Mucosa of stomach (tissue), 1 donor: ENCODE measurements around the gene SALL4.
"Not testable (repeated sequence)": the region's sequence is repeated elsewhere in the genome, so short reads cannot be mapped to it uniquely, and the experiment has no call there.

ENCODE experiments used
- H3K27me3 ChIP-seq: one replicate; pipeline ENCODE4 v1.7.0; 2013; ENCODE audit warnings: mild to moderate bottlenecking, low read length; ENCODE audit not compliant: control insufficient read depth, insufficient read depth
- H3K36me3 ChIP-seq: one replicate; pipeline ENCODE4 v1.7.0; 2013; ENCODE audit warnings: low read length; ENCODE audit not compliant: control insufficient read depth, insufficient read depth
- H3K4me1 ChIP-seq: one replicate; pipeline ENCODE4 v1.7.0; 2013; ENCODE audit warnings: mild to moderate bottlenecking, low read length; ENCODE audit not compliant: control insufficient read depth, insufficient read depth
- H3K4me3 ChIP-seq: one replicate; pipeline ENCODE4 v1.7.0; 2013; ENCODE audit warnings: low read length
- H3K9ac ChIP-seq: one replicate; pipeline ENCODE4 v1.7.0; 2013; ENCODE audit warnings: mild to moderate bottlenecking, low read length, moderate library complexity
- H3K9me3 ChIP-seq: one replicate; pipeline ENCODE4 v1.7.0; 2013; ENCODE audit warnings: mild to moderate bottlenecking, low read length, moderate library complexity; ENCODE audit not compliant: control insufficient read depth
- donor health status: Pancreatic carcinoma.

SALL4 gene

DNA sequence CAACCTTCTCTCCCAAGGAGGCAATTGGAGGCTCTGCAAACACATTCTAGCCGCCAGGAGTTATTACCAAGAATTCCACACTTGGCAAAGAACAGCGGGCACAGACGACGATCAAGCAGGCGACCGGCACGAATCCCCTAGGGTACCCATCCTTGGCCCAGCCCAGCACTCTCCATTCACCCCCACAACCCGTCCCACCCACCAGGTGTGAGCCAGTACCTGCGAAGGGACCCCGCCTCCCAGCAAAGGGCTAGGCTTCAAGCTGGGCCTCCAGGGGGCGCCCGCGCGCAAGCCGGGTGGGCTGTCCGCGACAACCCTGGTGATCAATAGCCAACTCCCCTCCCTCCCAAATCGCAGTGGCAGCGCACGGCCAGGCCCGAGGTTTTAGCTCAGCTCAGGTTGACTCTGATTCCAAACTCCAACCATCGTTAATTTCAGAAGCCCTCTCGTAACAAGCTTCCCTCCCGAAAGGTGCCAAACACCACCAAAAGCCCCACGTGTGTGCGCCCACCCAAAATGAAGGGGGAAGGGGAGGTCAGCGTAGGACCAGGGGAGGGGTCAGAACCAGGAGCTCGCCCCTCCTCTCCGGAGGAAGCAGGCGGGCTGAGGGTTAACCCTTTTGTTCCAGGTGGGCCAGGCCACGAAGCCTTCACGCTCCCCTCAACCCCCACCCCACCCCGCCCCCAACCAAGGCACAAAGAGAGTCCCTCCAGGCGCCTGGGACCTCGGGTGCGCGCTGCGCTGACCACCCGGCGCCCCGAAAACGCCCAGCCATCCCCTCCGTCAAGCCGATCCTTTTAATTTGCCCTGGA is 2.1 kb downstream of the SALL4 start:
- Histone ChIP-seq H3K36me3 (no peaks in the 10 kb centered on the region), H3K9ac (peak overlapping the region; percentile 64), H3K4me3 (peak overlapping the region; percentile 31), H3K4me1 (peaks cover 16% of the 10 kb centered on the region), H3K9me3 (no peaks in the 10 kb centered on the region), H3K27me3 (peaks cover 37% of the 10 kb centered on the region)

DNA sequence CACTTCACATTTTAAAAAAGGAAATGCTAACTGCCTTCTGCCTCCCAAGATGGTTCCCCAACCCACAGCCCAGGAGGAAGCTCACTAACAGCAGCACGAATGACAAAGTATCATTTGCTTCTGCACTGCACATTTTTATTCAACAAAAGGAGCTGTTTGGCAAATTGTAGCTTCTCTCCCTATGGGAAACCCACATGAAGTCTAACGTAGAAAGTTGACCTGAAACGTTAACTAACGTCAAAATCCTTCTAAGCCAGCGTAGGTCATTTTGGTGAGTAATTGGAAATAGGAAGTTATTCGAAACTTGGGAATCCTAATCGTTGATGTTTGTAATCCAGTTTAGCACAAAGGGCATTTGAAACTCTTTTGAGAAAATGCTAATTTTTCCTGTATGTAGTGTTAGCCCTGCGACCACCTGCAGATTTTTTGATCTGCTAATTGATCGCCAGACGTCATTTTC is 2.9 kb downstream of the SALL4 start:
- Histone ChIP-seq H3K36me3 (no peaks in the 10 kb centered on the region), H3K27me3 (peaks cover 37% of the 10 kb centered on the region), H3K9ac (no peak overlapping the region), H3K9me3 (no peaks in the 10 kb centered on the region), H3K4me3 (no peak overlapping the region), H3K4me1 (peaks cover 16% of the 10 kb centered on the region)

DNA sequence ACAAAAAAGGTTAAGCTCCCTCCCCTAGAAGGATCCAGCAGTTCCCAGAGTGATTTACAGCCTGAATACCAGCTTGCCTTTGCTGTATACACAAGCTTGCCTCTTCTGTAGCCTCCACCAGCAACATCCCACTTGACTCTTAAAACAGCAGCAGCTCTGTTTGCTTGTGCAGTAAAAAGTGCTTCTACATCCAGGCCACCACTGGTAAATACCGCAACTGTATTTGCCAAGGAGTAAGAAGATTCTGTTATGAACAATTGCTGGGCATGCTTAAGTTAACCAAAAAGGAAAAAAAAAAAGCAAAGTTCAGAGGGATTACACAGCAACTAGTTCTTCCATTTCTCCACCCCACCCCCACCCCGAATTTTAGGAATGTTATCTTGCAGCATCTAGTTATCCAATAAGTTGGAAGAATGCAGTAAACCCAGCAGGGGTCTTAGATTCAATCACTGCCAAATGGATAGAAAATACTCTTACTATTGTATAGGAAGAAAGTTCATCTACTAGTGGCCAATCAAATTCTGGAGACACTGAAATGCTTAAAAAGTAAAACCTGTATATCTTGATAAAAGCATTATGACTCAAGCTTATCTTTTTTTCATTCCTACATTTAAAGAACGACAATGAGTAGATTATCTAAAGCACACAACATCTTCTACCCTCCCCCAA is 4.8 kb downstream of the SALL4 start:
- Histone ChIP-seq H3K9ac (no peak overlapping the region), H3K27me3 (peaks cover 32% of the 10 kb centered on the region), H3K9me3 (no peaks in the 10 kb centered on the region), H3K4me3 (no peak overlapping the region), H3K4me1 (peaks cover 16% of the 10 kb centered on the region), H3K36me3 (no peaks in the 10 kb centered on the region)

GRCh38 chr20:51796340-51796739 is 6.0 kb downstream of the SALL4 start:
- Histone ChIP-seq H3K4me1 (peaks cover 7% of the 10 kb centered on the region), H3K36me3 (no peaks in the 10 kb centered on the region), H3K4me3 (no peak overlapping the region), H3K9me3 (no peaks in the 10 kb centered on the region), H3K9ac (no peak overlapping the region), H3K27me3 (peaks cover 21% of the 10 kb centered on the region)

- H3K9me3 ChIP-seq: no peaks in the 10 kb centered on the region
- no peaks in the 10 kb centered on the region for H3K4me1 ChIP-seq
- no peaks in the 10 kb centered on the region for H3K36me3 ChIP-seq
- no peak overlapping the region for H3K9ac ChIP-seq
- no peaks in the 10 kb centered on the region for H3K27me3 ChIP-seq
- H3K4me3 ChIP-seq: no peak overlapping the region
Measured at GRCh38 chr20:51792960-51793359, 9.4 kb downstream of the SALL4 start.

DNA sequence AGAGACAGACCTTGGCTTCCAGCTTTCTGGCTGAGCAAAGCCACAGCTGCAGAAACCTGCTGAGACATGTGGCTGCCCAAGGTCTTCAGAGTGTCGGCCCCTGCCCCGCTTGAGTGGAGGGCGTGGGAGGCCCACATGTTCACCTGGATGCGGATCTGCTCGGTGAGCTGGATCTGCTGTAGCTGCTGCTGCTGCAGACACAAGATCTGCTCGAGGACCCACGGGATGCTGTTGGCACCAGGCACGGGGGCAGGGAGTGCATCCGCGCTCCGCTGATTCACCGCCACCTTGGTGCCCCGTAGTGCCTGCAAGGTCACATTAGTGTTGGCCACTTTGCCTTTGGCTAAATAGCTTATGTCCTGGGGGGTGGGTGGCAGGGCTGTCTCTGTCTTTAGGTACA is 10.7 kb downstream of the SALL4 start:
- H3K9ac ChIP-seq: no peak overlapping the region
- no peaks in the 10 kb centered on the region for H3K36me3 ChIP-seq
- H3K4me3 ChIP-seq: no peak overlapping the region
- no peaks in the 10 kb centered on the region for H3K27me3 ChIP-seq
- H3K4me1 ChIP-seq: no peaks in the 10 kb centered on the region
- no peaks in the 10 kb centered on the region for H3K9me3 ChIP-seq

GRCh38 chr20:51790256-51790655 is 12.1 kb downstream of the SALL4 start:
- Histone ChIP-seq H3K9me3 (no peaks in the 10 kb centered on the region), H3K4me1 (no peaks in the 10 kb centered on the region), H3K36me3 (no peaks in the 10 kb centered on the region), H3K27me3 (no peaks in the 10 kb centered on the region), H3K4me3 (no peak overlapping the region), H3K9ac (no peak overlapping the region)

DNA sequence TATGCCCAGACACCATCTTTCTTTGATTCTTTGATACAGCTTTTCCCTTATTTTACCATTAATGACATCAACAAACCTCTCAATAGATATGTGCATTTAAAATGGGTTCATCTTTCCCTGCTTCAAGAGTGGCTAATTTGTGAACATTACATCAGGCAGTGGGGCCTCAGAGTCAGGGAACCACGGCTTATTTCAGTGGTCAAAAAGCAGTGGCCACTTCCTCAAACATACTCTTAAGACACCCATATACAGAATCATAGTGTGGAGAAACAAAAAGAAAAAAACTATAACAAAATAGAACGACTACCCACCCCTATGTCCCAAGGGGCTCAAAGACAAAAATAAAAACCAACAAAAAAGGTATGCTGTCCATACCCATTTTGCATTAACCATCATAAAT is 12.9 kb downstream of the SALL4 start:
- Histone ChIP-seq H3K4me3 (no peak overlapping the region), H3K27me3 (no peaks in the 10 kb centered on the region), H3K9me3 (no peaks in the 10 kb centered on the region), H3K36me3 (no peaks in the 10 kb centered on the region), H3K4me1 (no peaks in the 10 kb centered on the region), H3K9ac (no peak overlapping the region)

GRCh38 chr20:51788822-51789221 is 13.5 kb downstream of the SALL4 start:
- H3K4me3 ChIP-seq: no peak overlapping the region
- no peak overlapping the region for H3K9ac ChIP-seq
- no peaks in the 10 kb centered on the region for H3K4me1 ChIP-seq
- no peaks in the 10 kb centered on the region for H3K36me3 ChIP-seq
- no peaks in the 10 kb centered on the region for H3K9me3 ChIP-seq
- H3K27me3 ChIP-seq: no peaks in the 10 kb centered on the region

DNA sequence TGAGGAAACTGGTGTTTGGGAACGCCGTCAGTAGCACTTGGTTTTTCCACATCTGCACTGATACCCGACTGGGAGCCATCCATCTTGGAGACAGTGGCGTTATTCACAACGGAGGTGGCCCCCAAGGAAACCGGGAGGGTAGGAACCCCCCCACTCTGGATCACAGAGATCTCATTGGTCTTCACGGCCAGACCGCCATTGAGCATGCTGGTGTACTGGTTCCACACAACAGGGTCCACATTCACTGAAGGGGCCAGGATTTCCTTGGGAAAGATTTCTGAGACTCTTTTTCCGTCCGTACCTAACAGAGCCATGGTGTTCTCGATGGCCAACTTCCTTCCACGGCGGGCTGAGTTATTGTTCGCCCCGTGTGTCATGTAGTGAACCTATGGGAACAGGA is 18.0 kb downstream of the SALL4 start:
- H3K4me3 ChIP-seq: no peak overlapping the region
- no peaks in the 10 kb centered on the region for H3K9me3 ChIP-seq
- H3K9ac ChIP-seq: no peak overlapping the region
- H3K4me1 ChIP-seq: no peaks in the 10 kb centered on the region
- H3K36me3 ChIP-seq: no peaks in the 10 kb centered on the region
- H3K27me3 ChIP-seq: no peaks in the 10 kb centered on the region

DNA sequence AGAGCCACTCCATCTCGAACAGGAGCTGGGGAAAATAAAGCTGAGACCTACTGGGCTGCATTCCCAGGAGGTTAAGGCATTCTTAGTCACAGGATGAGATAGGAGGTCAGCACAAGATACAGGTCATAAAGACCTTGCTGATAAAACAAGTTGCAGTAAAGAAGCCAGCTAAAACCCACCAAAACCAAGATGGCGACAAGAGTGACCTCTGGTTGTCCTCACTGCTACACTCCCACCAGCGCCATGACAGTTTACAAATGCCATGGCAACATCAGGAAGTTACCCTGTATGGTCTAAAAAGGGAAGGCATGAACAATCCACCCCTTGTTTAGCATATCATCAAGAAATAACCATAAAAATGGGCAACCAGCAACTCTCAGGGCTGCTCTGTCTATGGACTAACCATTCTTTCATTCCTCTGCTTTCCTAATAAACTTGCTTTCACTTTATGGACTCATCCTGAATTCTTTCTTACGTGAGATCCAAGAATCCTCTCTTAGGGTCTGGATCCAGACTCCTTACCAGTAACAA is 24.0 kb downstream of the SALL4 start:
- not testable (repeated sequence) for H3K4me1 ChIP-seq, H3K4me3 ChIP-seq, H3K27me3 ChIP-seq, H3K36me3 ChIP-seq, H3K9me3 ChIP-seq, H3K9ac ChIP-seq

GRCh38 chr20:51775241-51775640 is 27.1 kb downstream of the SALL4 start:
- no peaks in the 10 kb centered on the region for H3K9me3 ChIP-seq
- H3K27me3 ChIP-seq: no peaks in the 10 kb centered on the region
- no peak overlapping the region for H3K9ac ChIP-seq
- no peaks in the 10 kb centered on the region for H3K4me1 ChIP-seq
- no peak overlapping the region for H3K4me3 ChIP-seq
- no peaks in the 10 kb centered on the region for H3K36me3 ChIP-seq
